DOHH2 (cell line): ENCODE measurements around the gene NCOA5.

ENCODE experiments used
- CTCF ChIP-seq: fragments of 200-600 bp; sonication (generic); IDR thresholded peaks from one replicate; pipeline ENCODE4 v1.5.1; 2014; ENCODE audit warnings: antibody characterized with exemption, mild to moderate bottlenecking, low read depth, low read length; ENCODE audit not compliant: poor library complexity, severe bottlenecking
- EZH2phosphoT487 ChIP-seq: fragments of 200-600 bp; sonication (generic); IDR thresholded peaks from 2 replicates; pipeline ENCODE4 v1.6.1; 2017; ENCODE audit warnings: borderline replicate concordance, mild to moderate bottlenecking, antibody characterized with exemption, low read length, moderate library complexity, mixed read lengths

GRCh38 chr20:46065691-46066090, 24.1 kb downstream of the NCOA5 start:
- no peak for TF ChIP-seq CTCF
- TF ChIP-seq EZH2phosphoT487 = no peak
